Stimulated activated CD4-positive, alpha-beta T cell treated with anti-CD3 and anti-CD28 coated beads, Interleukin-1b, Interleukin-23, amount 100 ng/mL, for 48 hours (primary cell): ENCODE measurements around the gene SAXO2.
"Not testable (repeated sequence)": the region's sequence is repeated elsewhere in the genome, so short reads cannot be mapped to it uniquely, and the experiment has no call there.

Experiments used
- DNase-seq: peaks from one replicate; pipeline ENCODE4 v3.0.0-alpha.2; 2020

SAXO2 gene, protein sequence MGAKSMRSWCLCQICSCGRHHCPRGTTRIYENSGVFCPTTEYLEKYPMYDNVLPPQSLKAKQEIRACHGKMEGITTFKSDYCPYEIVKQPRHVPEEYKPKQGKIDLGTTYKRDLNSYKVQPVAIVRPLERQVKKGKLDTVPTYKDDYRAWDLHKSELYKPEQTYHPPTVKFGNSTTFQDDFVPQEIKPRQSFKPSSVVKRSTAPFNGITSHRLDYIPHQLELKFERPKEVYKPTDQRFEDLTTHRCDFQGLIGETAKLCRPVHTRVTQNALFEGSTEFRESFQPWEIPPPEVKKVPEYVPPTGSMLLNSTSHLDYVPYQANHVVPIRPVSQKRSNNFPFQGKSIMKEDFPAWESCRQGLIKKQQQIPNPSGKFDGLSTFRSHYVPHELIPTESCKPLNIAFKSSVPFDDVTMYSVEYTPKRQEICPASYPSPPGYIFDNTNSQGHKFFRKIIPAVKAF

DNA sequence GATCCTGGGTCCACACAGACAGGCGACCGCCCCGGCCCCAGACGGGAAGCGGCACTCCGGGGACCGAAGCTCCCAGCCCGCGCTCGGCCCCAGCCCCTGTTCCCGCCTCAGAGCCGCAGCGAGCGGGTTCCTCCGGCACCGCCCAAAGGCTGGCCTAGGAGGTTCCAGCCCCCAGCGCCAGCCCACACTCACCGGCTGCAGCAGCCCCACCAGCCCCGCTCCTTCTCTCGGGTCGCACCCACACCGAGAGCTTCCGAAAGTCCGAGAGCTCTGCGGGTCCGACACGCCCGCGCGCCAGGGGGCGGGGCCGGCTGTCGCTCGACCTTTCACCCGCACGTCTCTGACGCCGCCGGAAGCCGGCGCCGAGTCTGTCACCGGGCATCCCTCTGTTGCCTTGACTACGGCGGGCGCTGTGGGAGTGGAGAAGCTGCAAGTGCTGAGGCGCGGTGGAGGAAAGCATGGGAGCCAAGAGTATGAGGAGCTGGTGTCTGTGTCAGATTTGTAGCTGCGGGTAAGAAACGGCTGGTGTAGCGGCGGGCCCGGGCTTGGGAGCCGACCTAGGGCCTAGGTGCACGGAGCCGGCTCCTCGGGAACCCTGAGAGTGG is at the start of gene SAXO2, which contains the start of gene EFL1:
TSS of gene SAXO2 (plus strand) at position 397 of the 605 bp plus-strand sequence. CDS start at position 459, 62 bp downstream.
TSS of gene EFL1 (minus strand) at position 313 of the 605 bp plus-strand sequence. CDS start 956 bp downstream, outside the sequence.
- DNase-seq, result peak; percentile 93

DNA sequence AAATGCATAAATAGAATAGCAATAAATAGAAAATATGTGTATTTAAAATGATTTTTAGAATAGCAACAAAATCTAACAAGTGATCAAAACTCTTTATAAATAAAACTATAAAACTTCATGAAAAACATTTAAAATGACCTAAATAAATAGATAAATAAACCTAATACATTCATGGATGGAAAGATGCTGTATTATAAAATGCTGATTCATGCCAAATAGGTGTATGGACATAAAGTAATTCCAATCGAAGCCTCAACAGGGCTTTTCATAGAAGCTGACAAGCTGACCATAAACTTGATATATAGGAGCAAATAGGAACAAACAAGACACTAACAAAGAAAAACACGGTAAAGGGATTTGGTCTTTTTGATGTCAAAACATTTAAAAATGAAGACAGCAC is 46.5 kb upstream of the SAXO2 start:
- not testable (repeated sequence) for DNase-seq

DNA sequence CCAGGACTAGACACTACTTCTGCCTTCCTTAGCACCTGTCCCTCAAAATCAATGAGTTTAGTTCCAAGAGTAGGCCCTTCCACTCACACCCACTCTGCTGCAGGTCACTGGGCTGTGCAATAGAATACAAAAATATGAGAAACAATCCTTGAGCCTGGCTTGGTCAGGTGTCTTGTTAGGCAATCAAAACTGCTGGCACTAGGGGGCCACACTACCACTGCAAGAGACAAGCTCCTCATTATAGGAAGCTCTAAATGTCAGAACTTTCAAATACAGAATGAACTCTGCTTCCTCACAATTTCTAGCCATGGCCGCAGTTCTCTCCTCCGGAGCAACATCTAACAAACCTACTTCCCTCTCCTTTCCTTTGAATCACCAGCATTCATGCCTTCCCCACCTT is 41.1 kb upstream of the SAXO2 start:
- not testable (repeated sequence) for DNase-seq

DNA sequence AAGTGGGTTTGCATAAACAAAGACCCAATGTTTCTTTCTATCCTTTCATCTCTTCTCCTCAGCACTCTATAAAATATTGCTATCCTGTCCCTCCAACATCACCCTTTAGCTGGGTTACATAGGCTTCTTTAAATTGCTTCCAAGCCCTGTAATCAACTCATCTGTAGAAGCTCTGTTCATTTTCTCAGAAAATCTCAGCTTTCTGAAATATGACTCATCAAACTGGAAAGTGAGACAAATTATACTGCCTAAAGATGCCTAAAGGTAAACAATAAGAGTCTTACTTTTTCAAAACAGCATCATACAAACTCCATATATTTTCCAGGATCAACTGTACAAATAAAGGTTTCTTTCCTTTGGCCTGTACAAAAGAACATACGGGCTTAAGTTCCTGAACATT is 33.9 kb upstream of the SAXO2 start:
- no peak for DNase-seq

DNA sequence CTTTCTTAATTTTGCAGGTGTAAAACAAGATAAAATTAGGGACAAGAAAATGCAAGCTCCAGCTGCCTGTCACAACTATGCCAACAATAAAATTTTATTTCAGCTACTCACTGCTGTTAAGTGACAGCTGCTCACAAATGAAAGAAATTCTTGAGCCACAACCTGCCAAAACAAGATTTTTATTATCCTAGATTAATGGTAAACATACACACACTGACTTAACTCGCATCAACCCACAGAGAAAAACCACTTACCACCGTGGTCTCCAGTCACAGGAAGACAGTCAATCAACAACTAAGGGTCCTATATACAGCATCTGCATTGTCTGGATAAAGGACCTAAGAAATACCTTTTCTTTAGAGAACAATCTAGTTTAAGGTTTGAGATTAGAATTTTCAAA is 31.4 kb upstream of the SAXO2 start:
- no peak for DNase-seq

DNA sequence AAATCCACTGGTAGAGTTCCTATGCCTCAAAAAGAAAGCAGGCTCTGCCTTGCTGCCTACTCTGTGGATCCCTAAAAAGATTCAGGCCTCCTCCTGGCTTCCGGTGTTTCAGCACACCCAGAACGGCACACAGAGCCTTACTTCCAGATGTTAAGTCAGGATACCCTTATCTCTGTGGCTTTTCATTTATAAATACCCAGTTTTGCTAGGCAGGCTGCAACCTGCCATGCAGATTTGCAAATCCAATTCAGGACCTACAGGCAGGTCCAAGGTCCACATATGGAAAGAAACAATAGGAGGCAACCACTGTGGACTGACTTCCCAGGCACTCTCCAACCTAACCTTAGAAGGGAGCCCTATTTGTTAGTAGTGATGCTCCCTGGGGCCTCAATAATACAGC is 30.8 kb upstream of the SAXO2 start:
- no peak for DNase-seq

DNA sequence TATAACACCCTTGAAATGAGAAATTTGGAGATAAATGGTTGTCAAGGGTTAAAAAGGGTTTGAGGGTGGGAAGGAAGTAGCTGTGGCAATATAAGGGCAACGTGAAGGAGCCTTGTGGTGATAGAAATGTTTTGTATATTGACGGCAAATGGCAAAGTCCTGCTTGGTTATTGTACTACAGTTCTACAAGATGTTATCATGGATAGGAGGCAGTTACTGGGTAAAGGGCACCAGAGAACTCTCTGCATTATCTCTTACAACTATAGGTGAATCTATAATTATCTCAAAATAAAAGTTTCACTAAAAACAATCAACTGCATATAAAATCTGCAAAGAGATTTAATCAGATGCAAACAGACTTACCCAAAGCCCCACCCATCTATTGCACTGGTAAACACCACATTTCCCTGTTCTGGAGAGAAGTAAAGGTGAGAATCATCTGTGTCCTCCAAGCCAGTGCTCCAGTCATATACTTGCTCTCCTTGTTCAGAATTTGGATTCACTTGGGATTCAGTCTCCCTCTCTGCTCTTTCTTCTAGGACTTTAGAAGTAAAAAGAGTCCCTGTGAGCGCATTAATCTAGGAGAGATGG is 24.6 kb upstream of the SAXO2 start:
- not testable (repeated sequence) for DNase-seq

DNA sequence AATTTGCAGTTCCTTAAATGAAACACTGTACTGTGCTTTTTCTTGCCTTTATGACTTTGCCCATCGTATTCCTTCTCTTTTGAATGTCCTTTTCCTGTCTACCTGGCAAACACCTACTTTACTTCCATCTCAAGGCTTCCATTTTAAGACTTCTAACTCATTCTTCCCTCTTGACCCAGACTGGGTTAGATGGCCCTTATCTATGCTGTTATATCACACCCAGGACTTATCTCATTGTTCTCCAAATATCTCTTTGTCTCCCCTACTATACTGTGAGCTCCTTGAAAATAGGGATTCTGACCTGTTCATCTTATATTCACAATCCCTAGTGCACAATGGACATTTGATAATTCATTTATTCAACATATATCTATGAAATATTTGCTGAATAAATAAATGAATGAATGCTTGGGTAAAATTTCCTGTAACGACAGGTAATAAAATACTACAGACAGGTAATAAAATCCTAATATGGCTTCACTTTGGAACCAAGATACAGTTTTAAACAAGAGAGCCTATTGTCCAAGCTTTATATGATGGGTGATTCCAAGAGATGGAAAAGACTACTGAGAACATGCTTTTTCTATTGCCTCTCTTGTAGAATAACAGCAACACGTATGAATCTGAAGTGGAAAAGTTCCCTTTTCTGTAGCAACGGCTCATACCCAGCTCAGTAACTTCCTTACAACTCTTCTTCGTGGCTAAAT is 22.8 kb upstream of the SAXO2 start:
- no peak for DNase-seq

DNA sequence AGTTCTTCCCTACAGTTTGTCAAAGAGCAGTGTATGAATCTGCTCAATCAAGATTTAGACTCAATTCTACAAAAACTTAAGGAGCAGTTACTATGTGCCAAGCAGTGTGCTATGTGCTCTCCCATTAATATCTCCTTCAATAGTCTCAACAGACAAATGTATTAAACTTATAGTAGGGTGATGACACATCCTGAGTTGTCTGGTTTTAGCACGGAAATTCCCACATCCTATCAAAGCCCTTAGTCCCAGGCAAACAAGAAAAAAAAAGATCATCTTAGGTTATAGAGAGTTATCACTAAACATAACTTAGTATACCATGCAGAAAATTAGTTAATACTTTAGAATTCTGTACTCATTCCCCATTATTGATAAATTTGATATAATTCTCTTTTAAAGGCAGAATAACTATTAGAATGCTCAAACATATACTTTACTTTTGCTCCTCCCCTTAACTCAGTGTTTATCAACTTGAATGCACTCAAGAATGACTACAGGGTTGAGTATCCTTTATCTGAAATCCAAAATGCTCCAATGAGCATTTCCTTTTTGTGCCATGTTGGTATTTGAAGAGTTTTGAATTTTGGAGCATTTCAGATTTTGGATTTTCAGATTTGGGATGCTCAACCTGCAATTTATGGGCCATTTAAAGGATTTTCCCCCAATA is 20.6 kb upstream of the SAXO2 start:
- not testable (repeated sequence) for DNase-seq

DNA sequence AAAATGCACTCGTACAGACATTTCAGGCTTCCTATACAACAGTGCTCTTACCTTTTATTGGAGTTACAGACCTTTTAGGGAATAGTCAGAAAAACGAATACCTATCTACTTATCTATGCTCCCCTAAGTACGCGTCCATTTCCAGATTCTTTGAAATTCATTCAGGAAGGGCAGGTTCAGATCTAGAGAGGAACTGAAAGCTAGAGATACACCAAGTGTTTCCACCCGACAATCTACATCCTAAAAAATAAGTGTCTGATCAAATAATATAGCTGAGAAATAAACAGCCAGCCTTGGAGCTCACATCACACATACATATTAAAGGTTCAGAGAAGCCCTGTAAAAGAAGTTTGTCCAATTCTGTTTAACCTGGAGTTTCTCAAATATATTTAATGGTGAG is 19.0 kb upstream of the SAXO2 start:
- DNase-seq, result not testable (repeated sequence)

DNA sequence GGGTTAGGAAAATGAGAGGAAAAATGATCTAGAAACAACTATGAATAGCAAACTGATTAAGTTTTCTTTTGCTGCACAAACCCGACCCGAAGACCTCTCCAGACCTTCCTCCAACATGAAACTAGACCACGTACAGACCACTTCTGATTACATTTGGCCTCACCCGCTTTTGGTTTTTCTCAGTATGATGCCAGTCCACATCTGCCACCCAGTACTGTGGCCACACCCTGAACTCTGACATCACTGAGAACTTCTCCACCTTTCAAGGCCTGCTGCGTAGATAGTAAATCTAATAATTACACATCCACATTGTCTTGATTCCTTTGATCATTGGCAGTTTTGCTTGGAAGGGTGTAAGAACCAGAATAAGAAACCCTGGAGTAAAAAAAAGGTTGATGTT is 16.7 kb upstream of the SAXO2 start:
- not testable (repeated sequence) for DNase-seq

DNA sequence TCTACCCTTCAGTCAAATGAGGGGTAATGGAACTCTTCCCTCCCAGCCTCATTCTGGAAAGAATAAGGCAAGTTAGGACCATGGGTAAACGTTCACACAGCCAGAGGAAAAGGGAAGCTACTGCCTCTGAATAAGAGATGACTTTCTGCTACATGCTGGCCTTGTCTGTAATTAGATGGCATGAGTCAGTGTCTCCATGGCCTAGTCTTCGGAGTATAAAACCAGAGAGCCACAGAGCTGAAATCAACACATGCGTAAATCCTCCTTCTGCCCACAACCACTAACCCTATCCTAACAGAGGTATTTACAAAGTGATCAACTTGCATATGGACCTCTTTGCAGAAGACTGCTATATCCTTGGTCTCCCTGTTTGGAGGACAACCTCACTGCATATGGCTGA is 14.4 kb upstream of the SAXO2 start:
- not testable (repeated sequence) for DNase-seq

DNA sequence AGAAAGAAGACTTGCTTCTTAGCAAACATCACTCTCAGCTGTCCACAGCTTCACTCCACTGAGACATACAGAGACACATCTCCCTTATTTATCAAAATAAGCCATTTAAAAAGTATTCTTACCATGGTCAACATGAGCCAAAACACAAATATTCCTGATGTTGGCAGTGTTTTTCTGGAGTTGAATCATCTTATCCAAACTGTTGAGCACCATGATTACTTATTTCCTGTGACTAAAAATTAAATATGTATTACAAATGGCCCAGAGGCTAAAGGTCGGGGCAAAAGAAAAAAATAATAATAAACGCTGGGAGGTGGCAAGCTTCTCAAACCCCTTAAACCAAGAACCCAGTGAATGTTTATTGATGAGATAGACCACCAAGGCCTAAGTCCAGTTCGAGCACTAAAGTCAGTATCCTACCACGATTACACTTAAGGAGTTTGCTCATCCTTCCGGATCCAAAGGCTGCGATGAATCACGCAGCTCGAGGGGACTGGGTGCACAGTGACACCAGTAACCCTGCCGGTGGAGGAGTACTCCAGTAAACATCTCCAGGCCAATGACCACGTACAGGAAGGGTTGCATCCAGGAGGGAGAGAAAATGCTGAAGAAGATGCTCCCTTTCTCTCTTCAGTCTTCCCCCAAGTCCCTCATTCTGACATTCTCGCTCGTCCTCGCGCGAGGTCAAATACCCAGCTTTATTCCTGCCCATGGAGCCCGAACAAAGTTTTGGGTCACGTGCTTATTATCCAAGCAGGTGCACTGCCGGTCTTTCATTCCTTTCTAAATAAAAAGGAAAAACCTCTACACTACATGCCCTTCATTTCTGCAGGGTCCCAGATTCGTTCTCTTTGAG is 824 bp upstream of the SAXO2 start:
- DNase-seq, result peak; percentile 67

DNA sequence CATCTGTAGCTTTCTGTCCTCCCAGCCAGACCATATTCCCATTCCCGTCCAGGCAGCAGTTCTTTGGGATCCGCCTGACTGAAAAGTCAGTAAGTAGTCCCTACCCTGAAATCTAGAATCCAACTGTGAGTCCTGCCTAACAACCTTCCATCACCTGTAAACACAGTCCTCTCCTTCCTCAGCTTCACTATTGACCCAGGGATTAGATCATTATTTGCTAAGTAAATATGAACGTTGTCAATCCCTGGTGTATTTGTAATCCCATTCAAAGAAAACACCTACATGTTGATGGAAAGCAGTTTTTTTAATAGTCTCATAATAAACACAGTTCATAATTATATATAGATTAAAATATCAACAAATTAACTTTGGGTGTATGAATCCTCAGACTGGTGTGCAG is 732 bp downstream of the SAXO2 start:
- no peak for DNase-seq

DNA sequence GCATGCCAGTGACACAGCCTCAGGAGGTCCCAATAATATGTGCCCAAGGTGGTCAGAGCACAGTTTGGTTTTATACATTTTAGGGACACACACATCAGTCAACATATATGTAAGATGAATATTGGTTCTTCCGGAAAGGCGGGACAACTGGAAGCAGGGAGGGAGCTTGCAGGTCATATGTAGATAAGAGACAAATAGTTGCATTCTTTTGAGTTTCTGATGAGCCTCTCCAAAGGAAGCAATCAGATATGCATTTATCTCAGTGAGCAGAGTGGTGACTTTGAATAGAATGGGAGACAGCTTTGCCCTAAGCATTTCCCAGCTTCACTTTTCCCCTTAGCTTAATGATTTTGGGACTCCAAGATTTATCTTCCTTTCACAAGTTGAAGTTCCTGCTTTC is 4.5 kb downstream of the SAXO2 start:
- not testable (repeated sequence) for DNase-seq

DNA sequence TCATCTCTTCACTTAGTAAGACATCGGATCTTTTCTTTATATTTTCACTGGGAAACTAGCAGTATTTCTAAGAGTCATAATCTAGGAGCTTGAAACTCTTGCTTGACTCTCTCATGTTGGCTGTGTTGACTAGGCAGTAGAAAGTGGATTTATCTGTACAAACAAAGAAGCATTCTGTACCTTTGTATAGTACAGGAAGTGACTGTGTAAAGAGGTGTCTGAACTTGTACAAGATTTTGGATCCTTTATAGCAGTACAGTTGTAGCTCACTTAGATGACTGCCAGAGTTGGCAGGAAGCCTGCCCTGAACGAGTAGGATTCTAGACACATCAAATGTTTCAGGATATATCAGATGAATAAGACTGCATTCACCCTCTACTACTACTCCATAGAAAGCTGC is 5.8 kb downstream of the SAXO2 start:
- not testable (repeated sequence) for DNase-seq

DNA sequence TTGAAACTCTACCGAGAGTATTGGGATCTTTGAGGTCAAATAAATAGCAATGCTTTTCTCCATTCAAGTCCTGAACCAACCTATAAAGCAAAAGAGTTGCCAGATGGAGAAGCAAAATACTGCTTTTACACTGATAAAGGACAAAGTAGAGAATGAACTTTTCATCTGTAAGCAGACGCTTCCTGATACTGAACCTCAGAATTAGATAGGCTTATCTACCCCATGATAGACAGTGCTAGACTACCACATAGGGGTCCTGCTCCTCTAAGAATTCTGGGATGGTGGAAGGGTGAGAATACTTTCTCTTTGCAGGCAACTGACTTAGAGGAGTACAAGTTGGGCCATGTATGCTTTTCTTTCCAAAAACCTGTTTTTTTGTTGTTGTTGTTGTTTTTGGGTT is 9.5 kb downstream of the SAXO2 start:
- DNase-seq, result no peak

DNA sequence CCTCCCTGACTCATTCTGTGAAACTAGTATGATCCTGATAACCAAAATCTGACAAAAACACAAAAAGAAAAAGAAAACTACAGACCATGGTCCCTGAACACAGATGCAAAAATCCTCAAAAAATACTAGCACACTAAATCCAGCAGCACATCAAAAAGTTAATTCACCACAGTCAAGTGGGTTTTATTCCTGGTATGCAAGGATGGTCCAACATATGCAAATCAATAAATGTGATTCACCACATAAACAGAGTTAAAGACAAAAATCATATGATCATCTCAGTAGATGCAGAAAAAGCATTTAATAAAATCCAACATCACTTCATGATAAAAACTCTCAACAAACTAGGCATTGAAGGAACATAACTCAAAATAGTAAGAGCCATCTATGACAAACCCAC is 12.8 kb downstream of the SAXO2 start:
- no peak for DNase-seq

DNA sequence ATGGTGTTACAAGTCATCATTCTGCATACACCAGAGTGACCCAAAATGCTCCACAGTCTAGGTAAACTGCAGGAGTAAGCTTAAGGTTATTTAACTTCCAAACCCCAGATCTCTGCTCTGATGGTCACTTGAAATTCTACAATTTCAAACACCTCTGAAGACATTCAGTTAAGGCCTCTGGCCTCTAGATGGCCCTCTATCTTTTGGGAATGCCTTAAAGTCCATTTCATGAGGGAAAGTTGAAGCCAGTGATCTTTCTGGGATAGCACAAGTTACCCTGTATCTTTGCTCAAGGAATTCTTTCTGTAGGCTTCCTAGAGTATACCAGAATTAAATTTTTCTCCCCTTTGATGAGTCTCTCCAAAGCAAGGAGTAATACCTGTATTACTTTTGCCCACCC is 18.7 kb downstream of the SAXO2 start:
- DNase-seq, result not testable (repeated sequence)

DNA sequence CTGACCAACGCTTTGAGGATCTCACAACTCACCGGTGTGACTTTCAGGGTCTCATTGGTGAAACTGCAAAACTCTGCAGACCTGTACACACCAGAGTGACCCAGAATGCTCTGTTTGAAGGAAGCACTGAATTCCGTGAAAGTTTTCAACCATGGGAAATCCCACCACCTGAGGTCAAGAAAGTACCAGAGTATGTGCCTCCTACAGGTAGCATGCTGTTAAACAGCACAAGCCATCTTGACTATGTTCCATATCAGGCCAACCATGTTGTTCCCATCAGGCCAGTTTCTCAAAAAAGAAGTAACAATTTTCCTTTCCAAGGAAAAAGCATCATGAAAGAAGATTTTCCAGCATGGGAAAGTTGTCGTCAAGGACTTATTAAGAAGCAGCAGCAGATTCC is 19.8 kb downstream of the SAXO2 start:
- DNase-seq, result not testable (repeated sequence)

DNA sequence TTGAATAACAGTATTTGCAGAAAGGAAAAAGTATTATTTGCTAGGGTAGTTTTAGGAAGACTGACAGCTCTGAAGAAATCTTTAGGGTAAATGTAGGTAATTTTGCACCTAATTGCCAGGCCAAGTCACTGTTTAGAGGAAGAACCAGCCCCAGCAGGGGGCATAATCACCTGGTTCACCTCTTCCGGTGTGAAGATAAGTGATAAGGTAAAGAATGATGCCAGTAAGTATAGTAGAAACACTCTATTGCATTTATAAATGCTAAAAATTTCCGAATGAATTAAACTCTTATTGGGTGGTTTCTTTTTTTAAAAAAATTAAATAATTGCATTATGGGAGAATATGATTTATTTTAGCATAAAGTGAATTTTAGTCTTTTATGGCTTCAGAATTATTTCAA is 21.8 kb downstream of the SAXO2 start:
- DNase-seq, result not testable (repeated sequence)

DNA sequence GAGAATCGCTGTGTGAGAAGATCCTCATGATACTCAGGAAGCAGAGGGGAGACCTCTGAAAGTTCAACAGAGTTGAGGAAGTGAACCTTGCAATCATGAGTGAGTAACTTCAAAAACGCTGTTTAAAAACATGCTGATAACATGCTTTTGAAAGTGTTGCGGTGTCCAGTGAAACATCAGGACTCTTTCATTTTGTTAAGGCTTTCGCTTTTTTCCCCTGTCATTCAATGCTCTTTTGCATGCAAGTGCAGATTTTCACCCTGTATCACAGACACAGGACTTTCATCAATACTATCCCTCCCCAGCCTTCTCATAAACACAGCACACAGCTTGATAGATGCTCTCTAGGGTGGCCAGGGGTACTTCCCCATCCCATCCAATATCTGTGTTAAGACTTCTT is 23.9 kb downstream of the SAXO2 start:
- not testable (repeated sequence) for DNase-seq
